ENCODE results near the gene OR2V2.
"Not testable (repeated sequence)": the region's sequence is repeated elsewhere in the genome, so short reads cannot be mapped to it uniquely, and the experiment has no call there.

OR2V2 gene, protein sequence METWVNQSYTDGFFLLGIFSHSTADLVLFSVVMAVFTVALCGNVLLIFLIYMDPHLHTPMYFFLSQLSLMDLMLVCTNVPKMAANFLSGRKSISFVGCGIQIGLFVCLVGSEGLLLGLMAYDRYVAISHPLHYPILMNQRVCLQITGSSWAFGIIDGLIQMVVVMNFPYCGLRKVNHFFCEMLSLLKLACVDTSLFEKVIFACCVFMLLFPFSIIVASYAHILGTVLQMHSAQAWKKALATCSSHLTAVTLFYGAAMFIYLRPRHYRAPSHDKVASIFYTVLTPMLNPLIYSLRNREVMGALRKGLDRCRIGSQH

GRCh38 chr5:181146927-181147636, at the start of gene OR2V2:
Gene OR2V2 (plus strand): TSS chr5:181147586. CDS start chr5:181154943, 7,357 bp downstream.
- DNase-seq = not testable (repeated sequence)

GRCh38 chr5:181097759-181098491, 49.5 kb upstream of the OR2V2 start:
- DNase-seq = not testable (repeated sequence)

- no peak for DNase-seq
Measured at GRCh38 chr5:181098762-181099601, 48.4 kb upstream of the OR2V2 start.

DNA sequence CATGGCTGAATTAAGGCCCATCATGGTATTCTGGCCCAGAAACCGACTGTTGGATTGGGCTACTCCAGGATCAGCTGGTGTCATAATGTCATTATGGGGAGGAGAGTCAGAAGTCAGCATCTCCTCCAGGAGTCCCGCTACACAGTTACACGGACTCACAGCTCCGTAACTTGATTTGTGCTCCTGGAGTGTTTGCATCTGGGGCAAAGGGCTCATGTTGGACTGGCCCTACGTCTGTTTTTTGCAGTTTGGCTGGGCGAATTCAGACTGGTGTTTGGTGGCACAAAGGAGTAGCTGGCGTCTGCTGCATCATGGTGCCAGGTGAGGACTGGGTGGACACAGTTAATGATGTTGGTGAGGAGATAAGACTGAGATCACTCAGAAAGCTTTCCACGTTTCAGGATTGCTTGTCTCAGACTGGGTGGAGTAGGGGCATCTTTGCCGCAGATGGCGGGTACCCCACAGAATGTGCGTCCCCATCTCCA, 47.7 kb upstream of the OR2V2 start:
- no peak for DNase-seq

GRCh38 chr5:181100121-181100875, 47.1 kb upstream of the OR2V2 start:
- no peak for DNase-seq

- DNase-seq = not testable (repeated sequence)
Measured at GRCh38 chr5:181101030-181101641, 46.2 kb upstream of the OR2V2 start.

DNA sequence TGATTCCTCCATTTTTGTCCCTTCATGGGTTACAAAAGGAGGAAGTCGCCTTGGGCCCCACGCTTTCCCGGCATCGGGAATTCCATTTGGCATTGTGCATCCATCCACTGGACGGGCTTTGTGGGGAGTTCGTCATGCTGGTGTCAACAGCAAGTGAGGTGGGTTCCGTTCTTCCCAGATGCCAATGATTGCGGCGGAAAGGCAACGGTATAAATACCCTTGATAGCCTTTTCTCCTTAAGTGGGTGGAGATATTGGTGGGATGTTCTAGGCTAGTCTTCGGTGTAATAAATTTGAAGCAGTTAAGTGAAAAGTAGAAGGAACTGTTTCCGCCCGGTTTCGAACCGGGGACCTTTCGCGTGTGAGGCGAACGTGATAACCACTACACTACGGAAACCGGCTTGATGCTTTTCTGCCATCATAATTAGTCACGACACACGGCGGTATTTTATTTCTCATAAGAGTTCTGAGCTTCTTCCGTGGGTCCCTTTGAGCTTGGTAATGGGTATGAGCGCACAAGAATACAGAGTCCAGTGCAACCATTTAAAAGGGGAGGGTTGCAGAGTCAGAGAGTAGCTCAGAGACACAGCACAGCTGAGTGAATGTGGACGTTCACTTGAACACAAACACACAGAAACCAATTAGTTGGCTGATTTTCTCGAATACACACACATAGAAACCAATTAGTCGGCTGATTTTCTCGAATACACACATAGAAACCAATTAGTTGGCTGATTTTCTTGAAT, 45.3 kb upstream of the OR2V2 start:
- not testable (repeated sequence) for DNase-seq

DNA sequence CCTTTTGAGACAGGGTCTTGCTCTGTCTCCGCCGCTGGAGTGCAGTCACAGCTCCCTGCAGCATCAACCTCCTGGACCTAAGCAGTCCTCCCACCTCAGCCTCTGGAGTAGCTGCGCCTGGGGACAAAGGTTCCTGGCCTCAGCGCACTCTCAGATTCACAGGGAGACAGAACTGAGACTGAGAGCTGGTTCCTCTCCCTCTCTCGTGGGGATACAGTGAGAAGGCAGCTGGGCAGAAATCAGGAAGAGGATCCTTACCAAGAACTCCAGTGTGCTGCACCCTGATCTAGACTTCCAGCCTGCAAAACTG, 43.2 kb upstream of the OR2V2 start:
- DNase-seq = not testable (repeated sequence)

- not testable (repeated sequence) for DNase-seq
Measured at GRCh38 chr5:181104606-181105390, 42.6 kb upstream of the OR2V2 start.

DNA sequence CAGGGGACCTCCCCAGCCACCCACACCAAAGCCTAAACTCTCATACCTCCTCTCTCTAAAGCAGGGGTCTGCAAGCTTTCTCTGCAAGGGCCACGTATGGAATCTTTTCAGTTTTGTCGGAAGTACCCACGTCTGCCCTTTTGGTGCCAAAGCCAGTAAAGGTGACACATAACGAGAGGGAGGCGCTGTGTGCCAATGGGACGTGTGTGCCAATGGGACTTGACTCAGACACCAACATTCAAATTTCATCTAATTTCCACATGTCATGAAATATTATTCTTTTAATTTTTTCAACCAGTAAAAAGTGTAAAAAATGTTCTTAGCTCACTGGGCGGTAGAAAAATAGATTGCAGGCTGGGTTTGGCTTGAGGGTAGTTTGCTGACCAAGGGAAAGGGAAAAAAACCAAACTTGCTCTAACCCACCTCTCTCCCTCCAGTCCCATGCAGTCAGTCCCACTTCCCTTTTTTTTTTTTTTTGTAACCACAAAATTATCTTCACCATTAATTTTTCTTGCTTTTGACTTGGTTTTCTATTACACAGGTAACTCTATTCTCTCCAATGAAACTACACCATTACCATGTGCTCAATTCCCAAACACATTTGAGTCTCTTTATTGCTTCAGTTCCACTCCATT, 41.9 kb upstream of the OR2V2 start:
- DNase-seq = no peak

GRCh38 chr5:181107699-181108098, 39.7 kb upstream of the OR2V2 start:
- no peak for DNase-seq

- DNase-seq = no peak
Measured at GRCh38 chr5:181108578-181109165, 38.7 kb upstream of the OR2V2 start.

DNA sequence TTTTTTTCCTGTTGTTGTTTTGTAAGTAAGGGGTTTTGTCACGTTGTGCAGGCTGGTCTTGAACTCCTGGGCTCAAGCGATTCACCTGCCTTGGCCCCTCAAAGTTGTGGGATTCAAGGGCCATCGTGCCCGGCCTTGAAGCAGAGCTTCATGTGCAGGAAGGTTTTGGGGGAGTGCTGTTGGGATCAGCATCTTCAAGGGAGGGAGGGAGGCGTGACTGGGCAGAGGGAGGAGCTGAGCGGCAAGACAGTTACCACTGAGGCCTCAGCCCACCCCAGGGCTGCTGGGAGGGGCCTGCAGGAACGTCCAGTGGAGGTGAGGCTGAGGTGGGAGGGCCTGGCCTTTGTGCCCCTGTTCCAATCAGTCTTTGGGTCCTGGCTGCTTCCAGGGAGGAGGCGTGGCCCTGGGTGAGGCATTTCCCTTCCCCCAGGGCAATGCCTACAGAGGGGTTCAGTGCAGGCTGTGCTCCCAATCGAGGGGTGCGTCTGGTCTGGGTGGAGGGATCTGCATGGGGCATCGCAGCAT, 37.8 kb upstream of the OR2V2 start:
- DNase-seq = no peak

DNA sequence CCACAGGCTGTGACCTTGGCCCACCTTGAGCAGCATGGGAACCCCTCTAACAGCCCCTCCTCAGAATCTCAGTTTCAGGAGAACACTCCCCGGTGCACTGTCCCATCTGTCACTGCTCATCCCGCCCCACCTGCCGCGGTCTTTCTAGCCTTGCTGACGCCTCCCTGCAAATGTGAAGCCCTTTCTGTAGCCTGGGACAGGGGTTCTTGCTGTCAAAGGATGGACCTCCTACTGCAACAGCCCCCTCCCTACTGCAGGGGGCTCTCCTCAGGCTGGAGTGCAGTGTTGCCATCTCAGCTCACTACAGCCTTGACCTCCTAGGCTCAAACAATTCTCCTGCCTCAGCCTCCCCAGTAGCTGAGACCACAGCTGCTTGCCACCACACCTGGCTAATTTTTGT, 36.4 kb upstream of the OR2V2 start:
- DNase-seq = no peak

GRCh38 chr5:181112476-181112875, 34.9 kb upstream of the OR2V2 start:
- no peak for DNase-seq

DNA sequence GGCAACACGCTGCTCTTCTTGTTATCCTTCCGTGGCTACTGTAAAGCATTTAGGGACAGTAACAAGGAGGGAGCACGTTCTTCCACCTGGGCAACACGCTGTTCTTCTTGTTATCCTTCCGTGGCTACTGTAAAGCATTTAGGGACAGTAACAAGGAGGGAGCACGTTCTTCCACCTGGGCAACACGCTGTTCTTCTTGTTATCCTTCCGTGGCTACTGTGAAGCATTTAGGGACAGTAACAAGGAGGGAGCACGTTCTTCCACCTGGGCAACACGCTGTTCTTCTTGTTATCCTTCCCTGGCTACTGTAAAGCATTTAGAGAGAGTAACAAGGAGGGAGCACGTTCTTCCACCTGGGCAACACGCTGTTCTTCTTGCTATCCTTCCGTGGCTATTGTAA, 33.8 kb upstream of the OR2V2 start:
- DNase-seq = not testable (repeated sequence)

DNA sequence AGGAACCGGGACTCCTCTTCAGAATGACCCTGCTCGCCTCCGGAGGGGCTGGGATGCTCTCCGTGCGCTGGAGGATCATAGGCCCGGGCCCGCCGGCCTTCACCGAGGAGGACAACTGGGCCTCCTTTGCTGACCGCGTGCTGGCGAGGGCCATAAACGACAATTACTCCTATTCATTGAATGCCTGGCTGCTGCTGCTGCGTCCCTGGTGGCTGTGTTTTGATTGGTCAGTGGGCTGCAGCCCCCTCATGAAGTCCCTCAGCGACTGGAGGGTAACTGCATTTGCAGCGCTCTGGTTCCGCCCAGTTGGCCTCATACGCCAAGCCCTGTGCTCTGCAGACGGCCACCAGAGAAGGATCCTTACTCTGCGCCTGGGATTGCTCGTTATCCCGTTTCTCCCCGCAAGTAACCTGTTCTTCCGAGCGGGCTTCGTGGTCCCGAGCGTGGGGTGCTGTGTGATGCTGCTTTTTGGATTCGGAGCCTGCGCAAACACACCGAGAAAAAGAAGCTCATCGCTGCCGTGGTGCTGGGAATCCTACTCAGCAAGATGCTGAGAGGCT, 33.0 kb upstream of the OR2V2 start:
- no peak for DNase-seq

Data from CD4-positive, alpha-beta T cell treated with Interleukin-15 for 1 hour (primary cell).